SK-N-SH (cell line): ENCODE measurements around the gene CENPF. TPM values are rescaled to one million over a fixed set of nuclear protein-coding genes. Genes with fewer than 3 reads are reported as not detected.

Experiments used
- CTCF ChIA-PET: fragments of 300-600, 350-600 bp; formaldehyde crosslinking; extraction: SDS; loops from one replicate; lab custom pipeline; 2021; lab: Yijun Ruan, JAX
- POLR2A ChIA-PET: fragments of 350-600 bp; sonication (Branson Sonifier 250); formaldehyde crosslinking; extraction: SDS; loops from one replicate; lab custom pipeline; 2020; ENCODE audit warnings: antibody characterized with exemption, inconsistent platforms; lab: Yijun Ruan, JAX
- DNase-seq: peaks from one replicate; pipeline ENCODE4 v3.0.0; 2012
- H2AFZ ChIP-seq: fragments of 200-600 bp; sonication (generic); 2 replicates; pipeline ENCODE4 v1.8.1; 2016; ENCODE audit warnings: antibody characterized with exemption, mild to moderate bottlenecking, low read depth
- H3F3A ChIP-seq: fragments of 200-600 bp; sonication (generic); replicated peaks from 2 replicates; pipeline ENCODE3; 2016; ENCODE audit warnings: antibody characterized with exemption, mild to moderate bottlenecking; ENCODE audit not compliant: insufficient read depth
- H3K27ac ChIP-seq, 2 experiments: fragments of 200-500 bp in 1 of 2; fragments of 200-600 bp in 1 of 2; sonication (Bioruptor generic) in 1 of 2; sonication (generic), shearing (Covaris generic) in 1 of 2; 2 replicates each; pipeline versions ENCODE4 v1.5.1 to v1.6.1; 2014 to 2016; ENCODE audit warnings: low read depth in 2 of 2, inconsistent platforms in 1 of 2, low read length in 1 of 2, mild to moderate bottlenecking in 1 of 2, mixed read lengths in 1 of 2
- H3K27me3 ChIP-seq: fragments of 200-600 bp; sonication (generic), shearing (Covaris generic); 2 replicates; pipeline ENCODE4 v1.6.1; 2016; ENCODE audit warnings: mixed run types; ENCODE audit not compliant: insufficient read depth
- H3K36me3 ChIP-seq, 2 experiments: fragments of 200-500 bp in 1 of 2; fragments of 200-600 bp in 1 of 2; sonication (Bioruptor generic) in 1 of 2; sonication (generic) in 1 of 2; replicated peaks in 1 of 2; 2 replicates each; pipeline versions ENCODE3 to v1.5.1; 2014 to 2016; ENCODE audit warnings: low read length in 1 of 2, mild to moderate bottlenecking in 1 of 2; ENCODE audit not compliant: insufficient read depth in 2 of 2, control insufficient read depth in 1 of 2
- H3K4me1 ChIP-seq, 2 experiments: fragments of 200-500 bp in 1 of 2; fragments of 200-600 bp in 1 of 2; sonication (Bioruptor generic) in 1 of 2; sonication (generic), shearing (Covaris generic) in 1 of 2; 2 replicates each; pipeline versions ENCODE4 v1.5.1 to v1.6.1; 2014 to 2016; ENCODE audit warnings: low read depth in 1 of 2, low read length in 1 of 2, mixed run types in 1 of 2; ENCODE audit not compliant: insufficient read depth in 2 of 2, control insufficient read depth in 1 of 2
- H3K4me2 ChIP-seq: fragments of 200-600 bp; sonication (generic), shearing (Covaris generic); 2 replicates; pipeline ENCODE4 v1.6.1; 2017; ENCODE audit warnings: mixed run types
- H3K4me3 ChIP-seq, 2 experiments: fragments of 200-500 bp in 1 of 2; fragments of 200-600 bp in 1 of 2; sonication (Bioruptor generic) in 1 of 2; sonication (generic), shearing (Covaris generic) in 1 of 2; 2 replicates each; pipeline versions ENCODE4 v1.5.1 to v1.8.1; 2014 to 2016; ENCODE audit warnings: low read depth in 2 of 2, inconsistent platforms in 1 of 2, low read length in 1 of 2, mild to moderate bottlenecking in 1 of 2, mixed read lengths in 1 of 2, moderate library complexity in 1 of 2
- H3K79me2 ChIP-seq: fragments of 200-600 bp; sonication (generic); 2 replicates; pipeline ENCODE4 v1.8.1; 2017; ENCODE audit warnings: mild to moderate bottlenecking; ENCODE audit not compliant: insufficient read depth
- H3K9ac ChIP-seq: fragments of 200-600 bp; sonication (generic); 2 replicates; pipeline ENCODE4 v1.6.1; 2017; ENCODE audit warnings: mixed run types
- H3K9me2 ChIP-seq: fragments of 200-600 bp; sonication (generic); 2 replicates; pipeline ENCODE4 v1.6.1; 2017; ENCODE audit warnings: mixed run types
- H3K9me3 ChIP-seq: fragments of 200-600 bp; sonication (generic); 2 replicates; pipeline ENCODE4 v1.6.1; 2017; ENCODE audit warnings: mixed run types, mild to moderate bottlenecking, moderate library complexity
- H4K20me1 ChIP-seq: fragments of 200-600 bp; sonication (generic); 2 replicates; pipeline ENCODE4 v1.6.1; 2017; ENCODE audit warnings: mild to moderate bottlenecking, mixed run types; ENCODE audit not compliant: insufficient read depth
- ELF1 ChIP-seq: IDR thresholded peaks from 2 replicates; pipeline ENCODE4 v1.4.0; 2012
- EP300 ChIP-seq, 2 experiments: IDR thresholded peaks; 2 replicates each; pipeline versions ENCODE4 v1.4.0 to v1.6.1; 2012; ENCODE audit warnings: borderline replicate concordance in 1 of 2, low read depth in 1 of 2, low read length in 1 of 2
- FOSL2 ChIP-seq: IDR thresholded peaks from 2 replicates; pipeline ENCODE4 v1.4.0; 2012; ENCODE audit warnings: low read depth, mild to moderate bottlenecking, moderate library complexity, borderline replicate concordance
- FOXJ3 ChIP-seq: sonication (generic); formaldehyde crosslinking; IDR thresholded peaks from 2 replicates; pipeline ENCODE4 v1.5.1; 2020; ENCODE audit warnings: mild to moderate bottlenecking, missing genetic modification reagents
- FOXM1 ChIP-seq: IDR thresholded peaks from 2 replicates; pipeline ENCODE4 v1.4.0; 2012; ENCODE audit warnings: low read depth, mild to moderate bottlenecking
- GABPA ChIP-seq: IDR thresholded peaks from 2 replicates; pipeline ENCODE4 v1.4.0; 2012; ENCODE audit warnings: low read depth, mild to moderate bottlenecking
- GATA2 ChIP-seq: sonication (generic); formaldehyde crosslinking; IDR thresholded peaks from 2 replicates; pipeline ENCODE4 v1.5.0; 2020; ENCODE audit warnings: mild to moderate bottlenecking, missing genetic modification reagents
- JUND ChIP-seq: IDR thresholded peaks from 2 replicates; pipeline ENCODE4 v1.4.0; 2012
- MEF2A ChIP-seq: IDR thresholded peaks from 2 replicates; pipeline ENCODE4 v1.4.0; 2012; ENCODE audit warnings: low read depth, borderline replicate concordance
- MXI1 ChIP-seq: IDR thresholded peaks from 2 replicates; pipeline ENCODE4 v1.6.1; 2012; ENCODE audit warnings: mild to moderate bottlenecking, low read depth, low read length, improper control_type of control experiment
- NFIC ChIP-seq: IDR thresholded peaks from 2 replicates; pipeline ENCODE4 v1.4.0; 2012; ENCODE audit warnings: borderline replicate concordance
- NRF1 ChIP-seq: IDR thresholded peaks from 2 replicates; pipeline ENCODE4 v1.6.1; 2012; ENCODE audit warnings: low read depth, mild to moderate bottlenecking, low read length
- PBX3 ChIP-seq: IDR thresholded peaks from 2 replicates; pipeline ENCODE4; 2012
- POLR2AphosphoS5 ChIP-seq: IDR thresholded peaks from 2 replicates; pipeline ENCODE4 v1.6.1; 2012; ENCODE audit warnings: low read depth, low read length
- RFX5 ChIP-seq: IDR thresholded peaks from 2 replicates; pipeline ENCODE4 v1.6.1; 2012; ENCODE audit warnings: mild to moderate bottlenecking, improper control_type of control experiment, low read length
- RXRA ChIP-seq: IDR thresholded peaks from 2 replicates; pipeline ENCODE4 v1.4.0; 2012; ENCODE audit warnings: low read depth, mild to moderate bottlenecking, borderline replicate concordance
- SIN3A ChIP-seq: IDR thresholded peaks from 2 replicates; pipeline ENCODE4 v1.6.1; 2012; ENCODE audit warnings: low read depth, mild to moderate bottlenecking, low read length, moderate library complexity, borderline replicate concordance
- SMC3 ChIP-seq: IDR thresholded peaks from 2 replicates; pipeline ENCODE4 v1.6.1; 2012; ENCODE audit warnings: low read depth, low read length, improper control_type of control experiment
- TAF1 ChIP-seq: IDR thresholded peaks from 2 replicates; pipeline ENCODE4 v1.6.1; 2012; ENCODE audit warnings: low read depth, mild to moderate bottlenecking, low read length, moderate library complexity, borderline replicate concordance
- TCF12 ChIP-seq: IDR thresholded peaks from 2 replicates; pipeline ENCODE4 v1.4.0; 2012
- TEAD4 ChIP-seq: IDR thresholded peaks from 2 replicates; pipeline ENCODE4 v1.4.0; 2012; ENCODE audit warnings: mild to moderate bottlenecking, borderline replicate concordance; ENCODE audit not compliant: insufficient read depth
- USF2 ChIP-seq: fragments of 150-350 bp; IDR thresholded peaks from 2 replicates; pipeline ENCODE4 v1.6.1; 2017; ENCODE audit warnings: antibody characterized with exemption, low read length, low read depth, borderline replicate concordance
- WGBS: methylation state at CpG from one replicate; pipeline ENCODE4 v1.1.6; 2017; ENCODE audit warnings: low lambda C conversion rate; 5-methylcytosine and 5-hydroxymethylcytosine counted together
- polyA plus RNA-seq, 3 experiments: library from polyadenylated mRNA; depleted of rRNA; stranded (reverse); fragments of >200 nt; gene quantifications; 2 replicates each; pipeline ENCODE4 v1.2.3, GENCODE V29; 2012
- TF ChIP-seq, protein P1 (sequence below): fragments of 200-600 bp; sonication (generic); IDR thresholded peaks from 2 replicates; pipeline ENCODE4 v1.6.1; 2017; ENCODE audit warnings: antibody characterized with exemption, mild to moderate bottlenecking, moderate library complexity

CENPF gene
- polyA plus RNA-seq, 1 of the 3 experiments (the other 2 are of a cell fraction) = 14.5 TPM

- DNase-seq = no peak
- no peak overlapping the region for H2AFZ ChIP-seq
- H3K79me2 ChIP-seq = no peaks in the 10 kb centered on the region
- CTCF ChIA-PET = interaction anchor here (3.7 to 4.2 kb wide), 2 partner anchors 17 to 236 kb away, joined by 18 to 21 read pairs; no protein-coding TSS in a partner anchor
- no peak overlapping the region for H3K4me3 ChIP-seq
- H3K9ac ChIP-seq = no peak overlapping the region
- peak overlapping the region in 1 of 2 experiments; percentile 75; a peak in 2 of 4 replicates for H3K27ac ChIP-seq
- no peaks in the 10 kb centered on the region for H3K9me2 ChIP-seq
- no peak for TF ChIP-seq GABPA
- TF ChIP-seq SMC3 = no peak
- WGBS = 75% methylated on average over 4 of the region's 4 CpGs
- no peaks in the 10 kb centered on the region for H3K27me3 ChIP-seq
- no peaks in the 10 kb centered on the region for H3K9me3 ChIP-seq
- POLR2A ChIA-PET = no interaction called here
- H3F3A ChIP-seq = peaks cover 61% of the 10 kb centered on the region
- peaks cover 2 to 34% of the 10 kb centered on the region in 2 experiments for H3K4me1 ChIP-seq
- peak overlapping the region; percentile 5; the same call in 1 of the 2 replicates for H3K4me2 ChIP-seq
- H4K20me1 ChIP-seq = no peaks in the 10 kb centered on the region
- no peaks in the 10 kb centered on the region for H3K36me3 ChIP-seq
Measured at GRCh38 chr1:214568328-214568727, 34.7 kb upstream of the CENPF start.

DNA sequence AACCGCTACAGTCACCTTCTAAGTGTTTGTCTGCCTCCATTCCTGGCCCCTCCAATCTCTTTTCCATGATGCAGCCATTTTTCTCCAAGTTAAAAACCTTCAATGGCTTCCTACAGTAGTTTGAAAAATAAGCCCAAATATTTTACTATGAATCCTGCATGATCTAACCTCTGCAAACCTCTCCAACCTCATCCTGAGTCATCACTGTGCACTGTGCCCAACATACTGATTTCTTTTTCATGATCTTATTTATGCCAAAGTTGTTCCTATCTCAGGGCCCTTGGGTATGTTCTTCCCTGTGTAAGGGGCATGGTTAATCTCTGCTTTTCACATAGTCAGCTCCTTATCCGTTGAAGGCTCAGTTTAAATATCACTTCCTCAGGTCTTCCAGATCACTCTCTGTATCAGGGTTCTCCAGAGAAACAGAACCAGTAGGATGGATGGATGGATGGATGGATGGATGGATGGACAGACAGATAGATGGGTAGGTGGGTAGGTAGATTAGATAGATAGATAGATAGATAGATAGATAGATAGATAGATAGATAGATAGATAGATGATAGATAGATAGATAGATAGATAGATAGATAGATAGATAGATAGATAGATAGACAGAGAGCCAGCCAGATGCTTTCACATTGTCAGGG is 33.5 kb upstream of the CENPF start:
- Histone ChIP-seq H3K27ac (peak overlapping the region in 1 of 2 experiments; percentile 75; a peak in 2 of 4 replicates), H3K4me1 (peaks cover 2 to 34% of the 10 kb centered on the region in 2 experiments), H3K9me2 (no peaks in the 10 kb centered on the region), H3K9me3 (no peaks in the 10 kb centered on the region), H4K20me1 (no peaks in the 10 kb centered on the region), H3K36me3 (no peaks in the 10 kb centered on the region), H3K4me2 (peak overlapping the region; percentile 58), H3K4me3 (no peak overlapping the region), H3F3A (peaks cover 62% of the 10 kb centered on the region), H3K9ac (no peak overlapping the region), H2AFZ (peak overlapping the region; percentile 61; the same call in 1 of the 2 replicates), H3K79me2 (no peaks in the 10 kb centered on the region), H3K27me3 (no peaks in the 10 kb centered on the region)
- WGBS = 36% methylated on average over 2 of the region's 2 CpGs
- no peak for DNase-seq
- POLR2A ChIA-PET = no interaction called here
- CTCF ChIA-PET = no interaction called here
- TF ChIP-seq TCF12 (peak; percentile 64; the same call in 1 of the 2 replicates), MXI1 (no peak), MEF2A (no peak), FOSL2 (peak; percentile 84), ELF1 (no peak), TAF1 (no peak), GABPA (no peak), SIN3A (no peak), RFX5 (no peak), POLR2AphosphoS5 (peak; percentile 20; the same call in 1 of the 2 replicates), PBX3 (no peak; the same call in 1 of the 2 replicates), RXRA (no peak), NFIC (peak; percentile 58; the same call in 1 of the 2 replicates), USF2 (no peak), TEAD4 (no peak), JUND (peak; percentile 68), FOXM1 (no peak), GATA2 (no peak), EP300 (IDR thresholded peaks at IDR 0.05; ENCODE audit: borderline replicate concordance in 1 of 2, low read depth in 1 of 2, low read length in 1 of 2) (peak in 1 of 2 experiments; percentile 41; a peak in 1 of 4 replicates), NRF1 (no peak), FOXJ3 (CRISPR knock-in tag) (no peak)
- TF ChIP-seq, protein P1, sequence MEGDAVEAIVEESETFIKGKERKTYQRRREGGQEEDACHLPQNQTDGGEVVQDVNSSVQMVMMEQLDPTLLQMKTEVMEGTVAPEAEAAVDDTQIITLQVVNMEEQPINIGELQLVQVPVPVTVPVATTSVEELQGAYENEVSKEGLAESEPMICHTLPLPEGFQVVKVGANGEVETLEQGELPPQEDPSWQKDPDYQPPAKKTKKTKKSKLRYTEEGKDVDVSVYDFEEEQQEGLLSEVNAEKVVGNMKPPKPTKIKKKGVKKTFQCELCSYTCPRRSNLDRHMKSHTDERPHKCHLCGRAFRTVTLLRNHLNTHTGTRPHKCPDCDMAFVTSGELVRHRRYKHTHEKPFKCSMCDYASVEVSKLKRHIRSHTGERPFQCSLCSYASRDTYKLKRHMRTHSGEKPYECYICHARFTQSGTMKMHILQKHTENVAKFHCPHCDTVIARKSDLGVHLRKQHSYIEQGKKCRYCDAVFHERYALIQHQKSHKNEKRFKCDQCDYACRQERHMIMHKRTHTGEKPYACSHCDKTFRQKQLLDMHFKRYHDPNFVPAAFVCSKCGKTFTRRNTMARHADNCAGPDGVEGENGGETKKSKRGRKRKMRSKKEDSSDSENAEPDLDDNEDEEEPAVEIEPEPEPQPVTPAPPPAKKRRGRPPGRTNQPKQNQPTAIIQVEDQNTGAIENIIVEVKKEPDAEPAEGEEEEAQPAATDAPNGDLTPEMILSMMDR = no peak
